Neural progenitor cell (in vitro differentiated cells): Measurements from ENCODE around the gene DMRTC2. TPM values are rescaled to one million over a fixed set of nuclear protein-coding genes. Genes with fewer than 3 reads are reported as not detected.

Experiments used
- DNase-seq: peaks from one replicate; pipeline ENCODE4 v3.0.0-alpha.2; 2016; ENCODE audit warnings: low spot score
- H2AFZ ChIP-seq: fragments of 200-600 bp; sonication (generic); replicated peaks from 2 replicates; pipeline ENCODE4 v1.6.1; 2016; ENCODE audit warnings: antibody characterized with exemption
- H3F3A ChIP-seq: fragments of 200-600 bp; sonication (generic); 2 replicates; pipeline ENCODE4 v1.6.1; 2016; ENCODE audit warnings: antibody characterized with exemption, low read depth
- H3K27ac ChIP-seq: fragments of 200-600 bp; sonication (generic); 2 replicates; pipeline ENCODE4 v1.5.1; 2016; ENCODE audit warnings: mild to moderate bottlenecking
- H3K27me3 ChIP-seq: fragments of 200-600 bp; sonication (generic); 2 replicates; pipeline ENCODE4 v1.6.1; 2016; ENCODE audit warnings: mild to moderate bottlenecking, moderate library complexity
- H3K36me3 ChIP-seq: fragments of 200-600 bp; sonication (generic); 2 replicates; pipeline ENCODE4 v1.5.1; 2016
- H3K4me1 ChIP-seq: fragments of 200-600 bp; sonication (generic); 2 replicates; pipeline ENCODE4 v1.6.1; 2016; ENCODE audit warnings: mixed run types
- H3K4me2 ChIP-seq: fragments of 200-600 bp; sonication (generic); 2 replicates; pipeline ENCODE4 v1.6.1; 2016
- H3K4me3 ChIP-seq: fragments of 200-600 bp; sonication (generic); 2 replicates; pipeline ENCODE4 v1.5.1; 2016
- H3K79me2 ChIP-seq: fragments of 200-600 bp; sonication (generic); 2 replicates; pipeline ENCODE4 v1.6.1; 2016; ENCODE audit warnings: low read depth
- H3K9ac ChIP-seq: fragments of 200-600 bp; sonication (generic); 2 replicates; pipeline ENCODE4 v1.6.1; 2016
- H3K9me3 ChIP-seq: fragments of 200-600 bp; sonication (generic); 2 replicates; pipeline ENCODE4 v1.5.1; 2016; ENCODE audit warnings: low read depth
- H4K20me1 ChIP-seq: fragments of 200-600 bp; sonication (generic); 2 replicates; pipeline ENCODE4 v1.6.1; 2016; ENCODE audit warnings: low read depth
- H3K27ac Mint-ChIP-seq: 3 replicates; pipeline ENCODE4 v1.8.0; 2021; ENCODE audit warnings: mixed read lengths
- H3K27me3 Mint-ChIP-seq: 2 replicates; pipeline ENCODE4 v1.8.0; 2022; ENCODE audit warnings: low read depth, mild to moderate bottlenecking, inconsistent platforms, moderate library complexity, mixed read lengths; ENCODE audit not compliant: insufficient read depth
- H3K36me3 Mint-ChIP-seq: 3 replicates; pipeline ENCODE4 v1.8.0; 2021; ENCODE audit warnings: mixed read lengths
- H3K4me1 Mint-ChIP-seq: 3 replicates; pipeline ENCODE4 v1.8.0; 2021; ENCODE audit warnings: mixed read lengths
- H3K4me3 Mint-ChIP-seq: 3 replicates; pipeline ENCODE4 v1.8.0; 2021; ENCODE audit warnings: mild to moderate bottlenecking, moderate library complexity, mixed read lengths
- H3K9me3 Mint-ChIP-seq: 3 replicates; pipeline ENCODE4 v1.8.0; 2020; ENCODE audit warnings: mixed read lengths
- CTCF ChIP-seq: fragments of 200-600 bp; sonication (generic); IDR thresholded peaks from 2 replicates; pipeline ENCODE4 v1.5.1; 2017; ENCODE audit warnings: antibody characterized with exemption, mild to moderate bottlenecking
- EZH2 ChIP-seq: fragments of 200-600 bp; sonication (generic); IDR thresholded peaks from 2 replicates; pipeline ENCODE4 v1.6.1; 2017; ENCODE audit warnings: antibody characterized with exemption, mild to moderate bottlenecking, moderate library complexity
- EZH2phosphoT487 ChIP-seq: fragments of 200-600 bp; sonication (generic); IDR thresholded peaks from 2 replicates; pipeline ENCODE4 v1.6.1; 2017; ENCODE audit warnings: antibody characterized with exemption
- total RNA-seq: library from RNA; depleted of rRNA; stranded (reverse); fragments of >200 nt; gene quantifications from 2 replicates; pipeline ENCODE4 v1.2.3, GENCODE V29; 2015; ENCODE audit warnings: low replicate concordance

The DMRTC2 gene
- total RNA-seq, 1 donor from 2014 or later: not detected

GRCh38 chr19:41815301-41815700 is 29.5 kb upstream of the DMRTC2 start:
- Histone ChIP-seq H3K4me2 (no peak overlapping the region), H3K27me3 (no peaks in the 10 kb centered on the region), H3K9me3 (no peaks in the 10 kb centered on the region), H3K27ac (no peak overlapping the region), H3K9ac (no peak overlapping the region), H2AFZ (no peak overlapping the region), H3K36me3 (no peaks in the 10 kb centered on the region), H3K4me3 (no peak overlapping the region), H3K79me2 (no peaks in the 10 kb centered on the region), H3K4me1 (no peaks in the 10 kb centered on the region), H4K20me1 (no peaks in the 10 kb centered on the region), H3F3A (no peaks in the 10 kb centered on the region)
- H3K27ac Mint-ChIP-seq: no peak overlapping the region
- H3K9me3 Mint-ChIP-seq: no peaks in the 10 kb centered on the region
- no peak overlapping the region for H3K4me3 Mint-ChIP-seq
- no peaks in the 10 kb centered on the region for H3K36me3 Mint-ChIP-seq
- TF ChIP-seq CTCF: no peak
- DNase-seq: no peak
- H3K27me3 Mint-ChIP-seq: peaks cover 6% of the 10 kb centered on the region
- no peaks in the 10 kb centered on the region for H3K4me1 Mint-ChIP-seq

GRCh38 chr19:41816761-41817160 is 28.1 kb upstream of the DMRTC2 start:
- H3K9ac ChIP-seq: no peak overlapping the region
- H3K27me3 Mint-ChIP-seq: peaks cover 6% of the 10 kb centered on the region
- H3K79me2 ChIP-seq: no peaks in the 10 kb centered on the region
- TF ChIP-seq EZH2phosphoT487 (no peak), EZH2 (no peak), CTCF (no peak)
- no peak overlapping the region for H2AFZ ChIP-seq
- H3F3A ChIP-seq: no peaks in the 10 kb centered on the region
- no peaks in the 10 kb centered on the region for H3K9me3 ChIP-seq
- no peaks in the 10 kb centered on the region for H3K36me3 Mint-ChIP-seq
- no peaks in the 10 kb centered on the region for H4K20me1 ChIP-seq
- DNase-seq: no peak
- no peaks in the 10 kb centered on the region for H3K36me3 ChIP-seq
- no peak overlapping the region for H3K4me3 Mint-ChIP-seq
- H3K27ac Mint-ChIP-seq: no peak overlapping the region
- no peak overlapping the region for H3K4me2 ChIP-seq
- H3K27me3 ChIP-seq: no peaks in the 10 kb centered on the region
- H3K4me1 Mint-ChIP-seq: no peaks in the 10 kb centered on the region
- H3K27ac ChIP-seq: no peak overlapping the region
- no peaks in the 10 kb centered on the region for H3K4me1 ChIP-seq
- H3K9me3 Mint-ChIP-seq: no peaks in the 10 kb centered on the region
- no peak overlapping the region for H3K4me3 ChIP-seq

- Mint-ChIP-seq H3K36me3 (no peaks in the 10 kb centered on the region), H3K27ac (no peak overlapping the region), H3K9me3 (no peaks in the 10 kb centered on the region), H3K4me1 (no peaks in the 10 kb centered on the region), H3K4me3 (no peak overlapping the region), H3K27me3 (peaks cover 6% of the 10 kb centered on the region)
- no peaks in the 10 kb centered on the region for H3F3A ChIP-seq
- H3K79me2 ChIP-seq: no peaks in the 10 kb centered on the region
- peak; percentile 53 for DNase-seq
- H3K36me3 ChIP-seq: no peaks in the 10 kb centered on the region
- no peak overlapping the region for H2AFZ ChIP-seq
- no peaks in the 10 kb centered on the region for H3K9me3 ChIP-seq
- H4K20me1 ChIP-seq: no peaks in the 10 kb centered on the region
- peak; percentile 62 for TF ChIP-seq CTCF
- no peak for TF ChIP-seq EZH2phosphoT487
- no peak overlapping the region for H3K9ac ChIP-seq
- H3K27ac ChIP-seq: no peak overlapping the region
- H3K4me2 ChIP-seq: no peak overlapping the region
- H3K27me3 ChIP-seq: peaks cover 11% of the 10 kb centered on the region
- H3K4me3 ChIP-seq: no peak overlapping the region
- no peaks in the 10 kb centered on the region for H3K4me1 ChIP-seq
Observed at GRCh38 chr19:41821003-41821735, 23.7 kb upstream of the DMRTC2 start.
